Sigmoid colon (tissue), 7 donors: ENCODE results near the gene ZBTB7C. TPM values are rescaled to one million over a fixed set of nuclear protein-coding genes. Genes with fewer than 3 reads are reported as not detected.

Experiments used
- DNase-seq: peaks from one replicate; pipeline ENCODE4 v3.0.0-alpha.2; 2019
- H3K27ac ChIP-seq, 4 donors: fragments of 200-600 bp; sonication (generic); one replicate each; pipeline ENCODE4 v1.5.1; 2016 to 2019; ENCODE audit warnings: mild to moderate bottlenecking in 1 of 4
- H3K27me3 ChIP-seq, 3 donors: fragments of 200-600 bp; sonication (generic); one replicate each; pipeline ENCODE4 v1.5.1; 2019; ENCODE audit warnings: mild to moderate bottlenecking in 1 of 3
- H3K36me3 ChIP-seq, 4 donors: fragments of 200-600 bp; sonication (generic); one replicate each; pipeline ENCODE4 v1.5.1; 2016 to 2019
- H3K4me1 ChIP-seq, 4 donors: fragments of 200-600 bp; sonication (generic); one replicate each; pipeline ENCODE4 v1.5.1; 2017 to 2019
- H3K4me3 ChIP-seq, 4 donors: fragments of 200-600 bp; sonication (generic); one replicate each; pipeline ENCODE4 v1.5.1; 2017 to 2019; ENCODE audit warnings: mild to moderate bottlenecking in 2 of 4, moderate library complexity in 1 of 4
- H3K9me3 ChIP-seq, 4 donors: fragments of 200-600 bp in 3 of 4; sonication (generic) in 3 of 4; one replicate each; pipeline versions ENCODE4 v1.5.1 to v1.6.1; 2013 to 2019
- EP300 ChIP-seq, 4 donors: sonication (generic); formaldehyde crosslinking; IDR thresholded peaks; one replicate each; pipeline ENCODE4 v1.6.1; 2017; ENCODE audit warnings: antibody characterized with exemption in 4 of 4
- POLR2A ChIP-seq, 2 donors: fragments of 450-650 bp; IDR thresholded peaks; one replicate each; pipeline ENCODE4 v1.6.1; 2016; ENCODE audit warnings: antibody characterized with exemption in 2 of 2, mild to moderate bottlenecking in 2 of 2, moderate library complexity in 2 of 2
- POLR2AphosphoS5 ChIP-seq, 4 donors: sonication (generic); formaldehyde crosslinking; IDR thresholded peaks; one replicate each; pipeline ENCODE4 v1.6.1; 2017; ENCODE audit warnings: antibody characterized with exemption in 4 of 4
- WGBS, 2 donors: extraction: QIAGEN DNeasy Blood & Tissue Kit; methylation state at CpG; one replicate each; pipeline ENCODE4 v1.1.7; 2013; 5-methylcytosine and 5-hydroxymethylcytosine counted together
- intact Hi-C: fragments of 100-400 bp; cut with DNase I; formaldehyde crosslinking; loops from one replicate; pipeline ENCODE4 v1.15.1; 2023
- polyA plus RNA-seq, 3 donors: library from polyadenylated mRNA; stranded (reverse); fragments of 200-250 nt; gene quantifications; one replicate each; pipeline ENCODE4 v1.2.3, GENCODE V29; 2013
- total RNA-seq, 4 donors: library from RNA; depleted of rRNA; stranded (reverse); fragments of >200 nt; gene quantifications; one replicate each; pipeline ENCODE4 v1.1.0, GENCODE V29; 2016
- TF ChIP-seq, protein P1 (sequence below), 4 experiments: fragments of 450-650 bp in 3 of 4; fragments of 200-600 bp in 1 of 4; IDR thresholded peaks; one replicate each; pipeline ENCODE4 v1.5.1; 2016 to 2019; ENCODE audit warnings: antibody characterized with exemption in 4 of 4, mild to moderate bottlenecking in 3 of 4, moderate library complexity in 2 of 4
- donor health status: healthy with polysubstance abuse.
- donor health status: Bipolar disorder and iron deficiency.
- donor health status: healthy.

The ZBTB7C gene
- total and polyA plus RNA-seq, 7 donors, result 0.41 to 18.6 (median 1.7) TPM

DNA sequence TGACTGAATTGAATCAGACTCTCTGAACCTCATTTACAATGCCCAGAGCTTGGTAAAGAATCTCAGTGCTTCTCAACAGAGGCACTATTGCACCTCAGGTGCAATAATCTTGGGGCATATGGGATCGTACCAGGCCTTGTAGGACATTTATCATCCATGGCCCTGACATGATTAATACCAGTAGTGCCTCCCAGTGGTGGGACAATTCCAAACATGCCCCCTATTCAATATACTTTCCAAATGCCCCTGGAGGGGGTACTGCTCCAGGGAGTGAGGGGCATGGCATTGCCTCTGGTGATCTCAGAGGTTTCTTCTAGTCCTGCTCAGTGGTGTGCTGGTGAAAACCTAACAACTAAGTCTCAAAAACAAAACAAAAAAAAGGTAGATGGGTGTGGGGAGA is 303.9 kb downstream of the ZBTB7C start:
- no peak for DNase-seq
- 61 to 88% methylated on average over 1 of the region's 1 CpG for WGBS, 2 donors
- H3K4me3 ChIP-seq, result no peak overlapping the region
- H3K4me1 ChIP-seq, result no peaks in the 10 kb centered on the region
- peaks cover 0 to 3% (median 0%) of the 10 kb centered on the region in 3 donors for H3K27me3 ChIP-seq
- H3K27ac ChIP-seq, result no peak overlapping the region
- H3K36me3 ChIP-seq, result no peaks in the 10 kb centered on the region
- intact Hi-C loops, result no loop called here
- no peaks in the 10 kb centered on the region for H3K9me3 ChIP-seq
- TF ChIP-seq POLR2A (IDR thresholded peaks at IDR 0.05), result no peak
- no peak for TF ChIP-seq POLR2AphosphoS5 (IDR thresholded peaks at IDR 0.05)
- TF ChIP-seq, protein P1, sequence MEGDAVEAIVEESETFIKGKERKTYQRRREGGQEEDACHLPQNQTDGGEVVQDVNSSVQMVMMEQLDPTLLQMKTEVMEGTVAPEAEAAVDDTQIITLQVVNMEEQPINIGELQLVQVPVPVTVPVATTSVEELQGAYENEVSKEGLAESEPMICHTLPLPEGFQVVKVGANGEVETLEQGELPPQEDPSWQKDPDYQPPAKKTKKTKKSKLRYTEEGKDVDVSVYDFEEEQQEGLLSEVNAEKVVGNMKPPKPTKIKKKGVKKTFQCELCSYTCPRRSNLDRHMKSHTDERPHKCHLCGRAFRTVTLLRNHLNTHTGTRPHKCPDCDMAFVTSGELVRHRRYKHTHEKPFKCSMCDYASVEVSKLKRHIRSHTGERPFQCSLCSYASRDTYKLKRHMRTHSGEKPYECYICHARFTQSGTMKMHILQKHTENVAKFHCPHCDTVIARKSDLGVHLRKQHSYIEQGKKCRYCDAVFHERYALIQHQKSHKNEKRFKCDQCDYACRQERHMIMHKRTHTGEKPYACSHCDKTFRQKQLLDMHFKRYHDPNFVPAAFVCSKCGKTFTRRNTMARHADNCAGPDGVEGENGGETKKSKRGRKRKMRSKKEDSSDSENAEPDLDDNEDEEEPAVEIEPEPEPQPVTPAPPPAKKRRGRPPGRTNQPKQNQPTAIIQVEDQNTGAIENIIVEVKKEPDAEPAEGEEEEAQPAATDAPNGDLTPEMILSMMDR (IDR thresholded peaks at IDR 0.05), result no peak
- no peak for TF ChIP-seq EP300 (IDR thresholded peaks at IDR 0.05)

DNA sequence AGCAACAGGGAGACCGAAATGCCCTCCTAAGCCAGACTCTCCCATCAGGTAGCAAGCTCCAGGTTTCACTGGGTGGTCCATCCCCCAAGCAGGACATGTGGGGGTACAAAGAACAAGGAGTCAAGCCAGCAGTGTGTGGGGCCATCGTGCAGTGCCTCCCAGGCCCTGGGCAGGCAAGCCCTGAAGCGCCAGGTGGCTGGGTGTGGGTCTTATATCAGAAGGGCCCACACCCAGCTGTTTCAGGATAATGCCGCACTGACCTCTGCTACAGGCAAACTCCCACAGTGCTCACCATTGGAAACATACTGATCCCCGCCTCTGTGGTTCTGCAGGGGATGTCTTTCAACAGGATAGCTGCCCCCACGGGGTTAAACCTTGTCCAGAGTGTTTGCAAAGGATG is 304.5 kb downstream of the ZBTB7C start:
- H3K27me3 ChIP-seq, result peaks cover 0 to 3% (median 0%) of the 10 kb centered on the region in 3 donors
- intact Hi-C loops, result no loop called here
- no peak for DNase-seq
- 39 to 68% methylated on average over 6 of the region's 6 CpGs for WGBS, 2 donors
- H3K4me3 ChIP-seq, result no peak overlapping the region
- H3K9me3 ChIP-seq, result no peaks in the 10 kb centered on the region
- H3K4me1 ChIP-seq, result no peaks in the 10 kb centered on the region
- no peaks in the 10 kb centered on the region for H3K36me3 ChIP-seq
- TF ChIP-seq, protein P1 (IDR thresholded peaks at IDR 0.05), result no peak
- no peak for TF ChIP-seq POLR2AphosphoS5 (IDR thresholded peaks at IDR 0.05)
- no peak overlapping the region for H3K27ac ChIP-seq

GRCh38 chr18:48100651-48101165 is 308.5 kb downstream of the ZBTB7C start:
- DNase-seq, result no peak
- Histone ChIP-seq H3K4me3 (no peak overlapping the region), H3K27ac (no peak overlapping the region), H3K27me3 (peaks cover 0 to 3% (median 0%) of the 10 kb centered on the region in 3 donors), H3K36me3 (no peaks in the 10 kb centered on the region), H3K4me1 (no peaks in the 10 kb centered on the region), H3K9me3 (no peaks in the 10 kb centered on the region)
- TF ChIP-seq, protein P1 (IDR thresholded peaks at IDR 0.05), result no peak
- TF ChIP-seq POLR2A (IDR thresholded peaks at IDR 0.05) (no peak), EP300 (IDR thresholded peaks at IDR 0.05) (no peak), POLR2AphosphoS5 (IDR thresholded peaks at IDR 0.05) (no peak)
- 69 to 79% methylated on average over 9 of the region's 9 CpGs for WGBS, 2 donors
- intact Hi-C loops, result no loop called here

- DNase-seq, result no peak
- TF ChIP-seq POLR2A (IDR thresholded peaks at IDR 0.05) (no peak), EP300 (IDR thresholded peaks at IDR 0.05) (no peak), POLR2AphosphoS5 (IDR thresholded peaks at IDR 0.05) (no peak)
- TF ChIP-seq, protein P1 (IDR thresholded peaks at IDR 0.05), result no peak
- Histone ChIP-seq H3K4me1 (no peaks in the 10 kb centered on the region), H3K36me3 (no peaks in the 10 kb centered on the region), H3K4me3 (no peak overlapping the region), H3K27me3 (peaks cover 0 to 3% (median 0%) of the 10 kb centered on the region in 3 donors), H3K27ac (no peak overlapping the region), H3K9me3 (no peaks in the 10 kb centered on the region)
- intact Hi-C loops, result no loop called here
- WGBS, 2 donors, result 63 to 76% methylated on average over 8 of the region's 8 CpGs
Measured at GRCh38 chr18:48100165-48100575, 309.0 kb downstream of the ZBTB7C start.
